Liver (tissue), 9 donors: ENCODE data around the gene HS6ST3. TPM values are rescaled to one million over a fixed set of nuclear protein-coding genes. Genes with fewer than 3 reads are reported as not detected.

Experiments used
- DNase-seq: peaks from one replicate; pipeline ENCODE4 v3.0.0-alpha.2; 2017; ENCODE audit warnings: low spot score
- H3K27ac ChIP-seq, 2 donors: one replicate each; pipeline ENCODE4 v1.7.0; 2013; ENCODE audit warnings: inconsistent platforms in 2 of 2, low read length in 2 of 2, control low read depth in 1 of 2, low read depth in 1 of 2, mild to moderate bottlenecking in 1 of 2
- H3K27me3 ChIP-seq, 4 donors: one replicate each; pipeline versions ENCODE4 v1.6.1 to v1.7.0; 2013; ENCODE audit warnings: low read length in 3 of 4, inconsistent platforms in 1 of 4, mild to moderate bottlenecking in 1 of 4, moderate library complexity in 1 of 4; ENCODE audit not compliant: control insufficient read depth in 4 of 4, insufficient read depth in 4 of 4
- H3K36me3 ChIP-seq, 4 donors: one replicate each; pipeline versions ENCODE4 v1.6.1 to v1.7.0; 2013; ENCODE audit warnings: low read length in 3 of 4, mild to moderate bottlenecking in 3 of 4, low read depth in 1 of 4, moderate library complexity in 1 of 4; ENCODE audit not compliant: control insufficient read depth in 4 of 4, insufficient read depth in 3 of 4
- H3K4me1 ChIP-seq, 4 donors: one replicate each; pipeline versions ENCODE4 v1.6.1 to v1.7.0; 2013; ENCODE audit warnings: low read length in 3 of 4, mild to moderate bottlenecking in 3 of 4, moderate library complexity in 1 of 4; ENCODE audit not compliant: control insufficient read depth in 4 of 4, insufficient read depth in 4 of 4
- H3K4me3 ChIP-seq, 3 donors: one replicate each; pipeline versions ENCODE4 v1.6.1 to v1.7.0; 2013; ENCODE audit warnings: low read length in 3 of 3, control low read depth in 1 of 3, low read depth in 1 of 3, mild to moderate bottlenecking in 1 of 3
- H3K9ac ChIP-seq, 2 donors: one replicate each; pipeline ENCODE4 v1.7.0; 2013; ENCODE audit warnings: low read length in 2 of 2, mild to moderate bottlenecking in 2 of 2, moderate library complexity in 2 of 2, control low read depth in 1 of 2, low read depth in 1 of 2
- H3K9me3 ChIP-seq, 4 donors: one replicate each; pipeline versions ENCODE4 v1.6.1 to v1.7.0; 2013; ENCODE audit warnings: low read length in 3 of 4; ENCODE audit not compliant: control insufficient read depth in 4 of 4
- EGR1 ChIP-seq, 2 donors: IDR thresholded peaks; 2 replicates each; pipeline ENCODE4 v1.6.1; 2016 to 2018; ENCODE audit warnings: antibody characterized with exemption in 2 of 2, low read depth in 2 of 2
- FOXA1 ChIP-seq: IDR thresholded peaks from 2 replicates; pipeline ENCODE4 v1.6.1; 2016; ENCODE audit warnings: antibody characterized with exemption
- FOXA2 ChIP-seq: IDR thresholded peaks from 2 replicates; pipeline ENCODE4 v1.6.1; 2016; ENCODE audit warnings: antibody characterized with exemption
- GABPA ChIP-seq, 2 donors: IDR thresholded peaks in 1 of 2; conservative IDR thresholded peaks in 1 of 2; 2 replicates each; pipeline ENCODE4 v1.6.1; 2016; ENCODE audit warnings: antibody characterized with exemption in 2 of 2, mild to moderate bottlenecking in 1 of 2, moderate library complexity in 1 of 2
- HNF4A ChIP-seq, 2 donors: conservative IDR thresholded peaks; 2 replicates each; pipeline ENCODE4 v1.6.1; 2016; ENCODE audit warnings: antibody characterized with exemption in 2 of 2, mild to moderate bottlenecking in 2 of 2
- HNF4G ChIP-seq: IDR thresholded peaks from 2 replicates; pipeline ENCODE4 v1.6.1; 2016; ENCODE audit warnings: antibody characterized with exemption
- JUND ChIP-seq, 2 donors: IDR thresholded peaks; 2 replicates each; pipeline ENCODE4 v1.6.1; 2016; ENCODE audit warnings: antibody characterized with exemption in 2 of 2
- NR2F2 ChIP-seq: IDR thresholded peaks from 2 replicates; pipeline ENCODE4 v1.6.1; 2016; ENCODE audit warnings: antibody characterized with exemption
- RAD21 ChIP-seq, 2 donors: IDR thresholded peaks; 2 replicates each; pipeline ENCODE4 v1.6.1; 2016; ENCODE audit warnings: antibody characterized with exemption in 2 of 2, mild to moderate bottlenecking in 2 of 2
- RXRA ChIP-seq, 2 donors: IDR thresholded peaks; 2 replicates each; pipeline ENCODE4 v1.6.1; 2017 to 2018; ENCODE audit warnings: antibody characterized with exemption in 2 of 2, mild to moderate bottlenecking in 1 of 2
- SP1 ChIP-seq: IDR thresholded peaks from 2 replicates; pipeline ENCODE4 v1.6.1; 2018; ENCODE audit warnings: antibody characterized with exemption, mild to moderate bottlenecking
- TAF1 ChIP-seq: conservative IDR thresholded peaks from 2 replicates; pipeline ENCODE4 v1.6.1; 2016; ENCODE audit warnings: antibody characterized with exemption, mild to moderate bottlenecking
- YY1 ChIP-seq: IDR thresholded peaks from 2 replicates; pipeline ENCODE4 v1.6.1; 2016; ENCODE audit warnings: antibody characterized with exemption, mild to moderate bottlenecking
- WGBS: extraction: QIAGEN DNeasy Blood & Tissue Kit; methylation state at CpG from one replicate; pipeline ENCODE4 v1.1.7; 2013; 5-methylcytosine and 5-hydroxymethylcytosine counted together
- polyA plus RNA-seq, 2 donors: library from polyadenylated mRNA; stranded (reverse) in 1 of 2; unstranded in 1 of 2; fragments of 200-250 nt in 1 of 2; fragments of >200 nt in 1 of 2; fragmentation: Nextera tagmentation in 1 of 2; extraction: Ambion mirVana in 1 of 2; gene quantifications; one replicate each; pipeline versions ENCODE4 v1.2.1 to v1.2.3, GENCODE V29; 2013 to 2015
- total RNA-seq, 2 donors: library from RNA; depleted of rRNA; stranded (reverse); fragments of >200 nt; gene quantifications; one replicate each; pipeline ENCODE4 v1.2.3, GENCODE V29; 2014
- TF ChIP-seq, protein P1 (sequence below): IDR thresholded peaks from 2 replicates; pipeline ENCODE4 v1.6.1; 2016; ENCODE audit warnings: antibody characterized with exemption
- TF ChIP-seq, protein P2 (sequence below): IDR thresholded peaks from 2 replicates; pipeline ENCODE4 v1.6.1; 2016; ENCODE audit warnings: antibody characterized with exemption, mild to moderate bottlenecking
- donor health status: healthy.
- donor health status: healthy.
- donor health status: healthy.
- donor health status: healthy.
- donor health status: healthy.

The HS6ST3 gene
- total and polyA plus RNA-seq, 4 donors, result under 0.01 TPM; not detected in 3

DNA sequence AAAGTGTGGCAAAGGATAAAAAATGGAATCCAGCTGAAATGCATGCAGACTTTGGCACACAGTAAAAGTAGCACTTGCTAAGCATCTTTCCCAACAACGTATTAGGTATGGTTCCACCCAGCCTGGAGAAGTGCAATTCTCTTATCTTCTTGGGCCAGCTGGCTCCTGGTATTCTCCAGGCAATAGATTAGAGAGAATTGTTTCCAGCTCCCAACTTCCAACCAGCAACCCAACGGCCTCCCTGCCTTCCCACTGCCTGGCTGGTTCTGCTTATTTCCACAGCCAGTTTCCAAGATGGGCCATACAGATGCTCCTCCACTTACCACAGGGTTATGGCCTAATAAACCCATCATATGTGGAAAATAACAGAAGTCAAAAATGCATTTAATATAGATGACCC lies 771.0 kb downstream of the HS6ST3 start (continued):
- TF ChIP-seq, protein P1, sequence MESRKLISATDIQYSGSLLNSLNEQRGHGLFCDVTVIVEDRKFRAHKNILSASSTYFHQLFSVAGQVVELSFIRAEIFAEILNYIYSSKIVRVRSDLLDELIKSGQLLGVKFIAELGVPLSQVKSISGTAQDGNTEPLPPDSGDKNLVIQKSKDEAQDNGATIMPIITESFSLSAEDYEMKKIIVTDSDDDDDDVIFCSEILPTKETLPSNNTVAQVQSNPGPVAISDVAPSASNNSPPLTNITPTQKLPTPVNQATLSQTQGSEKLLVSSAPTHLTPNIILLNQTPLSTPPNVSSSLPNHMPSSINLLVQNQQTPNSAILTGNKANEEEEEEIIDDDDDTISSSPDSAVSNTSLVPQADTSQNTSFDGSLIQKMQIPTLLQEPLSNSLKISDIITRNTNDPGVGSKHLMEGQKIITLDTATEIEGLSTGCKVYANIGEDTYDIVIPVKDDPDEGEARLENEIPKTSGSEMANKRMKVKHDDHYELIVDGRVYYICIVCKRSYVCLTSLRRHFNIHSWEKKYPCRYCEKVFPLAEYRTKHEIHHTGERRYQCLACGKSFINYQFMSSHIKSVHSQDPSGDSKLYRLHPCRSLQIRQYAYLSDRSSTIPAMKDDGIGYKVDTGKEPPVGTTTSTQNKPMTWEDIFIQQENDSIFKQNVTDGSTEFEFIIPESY, result no peak
- TF ChIP-seq RAD21 (IDR thresholded peaks at IDR 0.05) (no peak), HNF4A (conservative IDR thresholded peaks at IDR 0.05) (no peak), YY1 (no peak), HNF4G (no peak), JUND (IDR thresholded peaks at IDR 0.05) (no peak), GABPA (IDR thresholded peaks at IDR 0.05 in 1 of 2, conservative IDR thresholded peaks at IDR 0.05 in 1 of 2) (no peak)

DNA sequence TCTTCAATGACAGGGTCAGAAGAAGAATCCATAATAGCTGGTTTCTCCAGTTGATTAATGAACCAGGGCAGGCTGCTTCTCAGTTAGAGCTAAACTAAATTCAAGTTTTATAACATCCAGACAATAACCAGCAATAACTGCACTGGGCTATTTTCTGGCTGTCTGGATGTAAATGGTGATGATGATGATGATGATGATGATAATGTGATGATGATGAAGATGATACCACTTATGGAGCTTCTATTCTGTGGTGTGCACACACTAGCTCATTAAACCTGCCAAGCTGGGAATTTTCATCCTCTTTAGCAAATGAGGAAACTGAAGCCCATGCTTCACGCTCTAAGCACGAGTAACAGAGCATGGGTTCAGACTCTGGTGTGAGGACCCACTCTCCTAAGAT lies 772.2 kb downstream of the HS6ST3 start:
- no peak for DNase-seq
- H3K4me1 ChIP-seq, result no peaks in the 10 kb centered on the region
- H3K27me3 ChIP-seq, result peaks cover 0 to 9% (median 0%) of the 10 kb centered on the region in 4 donors
- H3K36me3 ChIP-seq, result no peaks in the 10 kb centered on the region
- peaks cover 0 to 2% (median 0%) of the 10 kb centered on the region in 4 donors for H3K9me3 ChIP-seq
- H3K9ac ChIP-seq, result no peak overlapping the region
- no peak overlapping the region for H3K4me3 ChIP-seq
- TF ChIP-seq EGR1 (IDR thresholded peaks at IDR 0.05; ENCODE audit: low read depth in 2 of 2), result no peak
- TF ChIP-seq RXRA (IDR thresholded peaks at IDR 0.05), result no peak
- no peak for TF ChIP-seq SP1
- TF ChIP-seq HNF4A (conservative IDR thresholded peaks at IDR 0.05), result no peak
- TF ChIP-seq JUND (IDR thresholded peaks at IDR 0.05), result no peak
- H3K27ac ChIP-seq, result no peak overlapping the region
- WGBS, result 86% methylated on average over 2 of the region's 2 CpGs

DNA sequence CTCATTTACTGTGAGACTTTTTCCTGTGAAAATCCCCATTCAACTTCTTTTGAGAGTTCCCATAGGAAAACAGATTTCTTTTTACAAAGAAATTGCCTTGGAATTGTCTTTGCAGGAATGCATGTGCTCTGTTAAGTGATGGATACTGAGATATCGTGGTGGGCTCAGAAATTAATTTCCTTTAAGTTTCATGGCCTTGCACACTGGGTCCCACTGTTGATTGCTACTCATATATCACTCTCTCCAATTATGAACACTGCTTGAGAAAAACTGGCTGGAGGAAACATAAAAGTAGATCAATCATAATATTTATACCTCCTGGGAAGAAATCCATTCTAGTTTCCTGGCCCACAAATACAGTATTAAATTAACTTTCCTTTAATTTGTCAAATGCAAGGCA lies 773.1 kb downstream of the HS6ST3 start:
- H3K27ac ChIP-seq, result no peak overlapping the region
- TF ChIP-seq EGR1 (IDR thresholded peaks at IDR 0.05; ENCODE audit: low read depth in 2 of 2) (no peak), JUND (IDR thresholded peaks at IDR 0.05) (no peak), HNF4G (no peak), FOXA1 (no peak), YY1 (no peak), NR2F2 (no peak), FOXA2 (no peak), RAD21 (IDR thresholded peaks at IDR 0.05) (no peak), TAF1 (no peak), GABPA (IDR thresholded peaks at IDR 0.05 in 1 of 2, conservative IDR thresholded peaks at IDR 0.05 in 1 of 2) (no peak), HNF4A (conservative IDR thresholded peaks at IDR 0.05) (no peak)
- TF ChIP-seq, protein P1, result no peak
- TF ChIP-seq, protein P2, sequence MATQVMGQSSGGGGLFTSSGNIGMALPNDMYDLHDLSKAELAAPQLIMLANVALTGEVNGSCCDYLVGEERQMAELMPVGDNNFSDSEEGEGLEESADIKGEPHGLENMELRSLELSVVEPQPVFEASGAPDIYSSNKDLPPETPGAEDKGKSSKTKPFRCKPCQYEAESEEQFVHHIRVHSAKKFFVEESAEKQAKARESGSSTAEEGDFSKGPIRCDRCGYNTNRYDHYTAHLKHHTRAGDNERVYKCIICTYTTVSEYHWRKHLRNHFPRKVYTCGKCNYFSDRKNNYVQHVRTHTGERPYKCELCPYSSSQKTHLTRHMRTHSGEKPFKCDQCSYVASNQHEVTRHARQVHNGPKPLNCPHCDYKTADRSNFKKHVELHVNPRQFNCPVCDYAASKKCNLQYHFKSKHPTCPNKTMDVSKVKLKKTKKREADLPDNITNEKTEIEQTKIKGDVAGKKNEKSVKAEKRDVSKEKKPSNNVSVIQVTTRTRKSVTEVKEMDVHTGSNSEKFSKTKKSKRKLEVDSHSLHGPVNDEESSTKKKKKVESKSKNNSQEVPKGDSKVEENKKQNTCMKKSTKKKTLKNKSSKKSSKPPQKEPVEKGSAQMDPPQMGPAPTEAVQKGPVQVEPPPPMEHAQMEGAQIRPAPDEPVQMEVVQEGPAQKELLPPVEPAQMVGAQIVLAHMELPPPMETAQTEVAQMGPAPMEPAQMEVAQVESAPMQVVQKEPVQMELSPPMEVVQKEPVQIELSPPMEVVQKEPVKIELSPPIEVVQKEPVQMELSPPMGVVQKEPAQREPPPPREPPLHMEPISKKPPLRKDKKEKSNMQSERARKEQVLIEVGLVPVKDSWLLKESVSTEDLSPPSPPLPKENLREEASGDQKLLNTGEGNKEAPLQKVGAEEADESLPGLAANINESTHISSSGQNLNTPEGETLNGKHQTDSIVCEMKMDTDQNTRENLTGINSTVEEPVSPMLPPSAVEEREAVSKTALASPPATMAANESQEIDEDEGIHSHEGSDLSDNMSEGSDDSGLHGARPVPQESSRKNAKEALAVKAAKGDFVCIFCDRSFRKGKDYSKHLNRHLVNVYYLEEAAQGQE, result no peak
- H3K4me1 ChIP-seq, result no peaks in the 10 kb centered on the region
- H3K27me3 ChIP-seq, result peaks cover 0 to 9% (median 0%) of the 10 kb centered on the region in 4 donors
- H3K9me3 ChIP-seq, result peaks cover 0 to 2% (median 0%) of the 10 kb centered on the region in 4 donors
- no peak for DNase-seq
- no peak overlapping the region for H3K9ac ChIP-seq
- WGBS, result 72% methylated on average over 1 of the region's 1 CpG
- H3K4me3 ChIP-seq, result no peak overlapping the region
- H3K36me3 ChIP-seq, result no peaks in the 10 kb centered on the region
